Activated T-cell treated with anti-CD3 and anti-CD28 coated beads, Interleukin-2, amount 50 U/mL, for 24 hours (primary cell): ENCODE results near the gene FALEC.
"Not testable (repeated sequence)": the region's sequence is repeated elsewhere in the genome, so short reads cannot be mapped to it uniquely, and the experiment has no call there.

Source experiments
- DNase-seq: peaks from one replicate; pipeline ENCODE4 v3.0.0-alpha.2; 2020
- H3K27ac Mint-ChIP-seq: 2 replicates; pipeline ENCODE4 v1.8.0; 2020; ENCODE audit warnings: mild to moderate bottlenecking, mixed read lengths
- H3K27me3 Mint-ChIP-seq: 2 replicates; pipeline ENCODE4 v1.8.0; 2020; ENCODE audit warnings: mixed read lengths
- H3K36me3 Mint-ChIP-seq: 2 replicates; pipeline ENCODE4 v1.8.0; 2020; ENCODE audit warnings: low read depth, mixed read lengths
- H3K4me1 Mint-ChIP-seq: 2 replicates; pipeline ENCODE4 v1.8.0; 2020; ENCODE audit warnings: low read depth, mixed read lengths
- H3K4me3 Mint-ChIP-seq: 2 replicates; pipeline ENCODE4 v1.8.0; 2020; ENCODE audit warnings: mild to moderate bottlenecking, moderate library complexity, mixed read lengths
- H3K9me3 Mint-ChIP-seq: 2 replicates; pipeline ENCODE4 v1.8.0; 2020; ENCODE audit warnings: mixed read lengths

Gene FALEC

DNA sequence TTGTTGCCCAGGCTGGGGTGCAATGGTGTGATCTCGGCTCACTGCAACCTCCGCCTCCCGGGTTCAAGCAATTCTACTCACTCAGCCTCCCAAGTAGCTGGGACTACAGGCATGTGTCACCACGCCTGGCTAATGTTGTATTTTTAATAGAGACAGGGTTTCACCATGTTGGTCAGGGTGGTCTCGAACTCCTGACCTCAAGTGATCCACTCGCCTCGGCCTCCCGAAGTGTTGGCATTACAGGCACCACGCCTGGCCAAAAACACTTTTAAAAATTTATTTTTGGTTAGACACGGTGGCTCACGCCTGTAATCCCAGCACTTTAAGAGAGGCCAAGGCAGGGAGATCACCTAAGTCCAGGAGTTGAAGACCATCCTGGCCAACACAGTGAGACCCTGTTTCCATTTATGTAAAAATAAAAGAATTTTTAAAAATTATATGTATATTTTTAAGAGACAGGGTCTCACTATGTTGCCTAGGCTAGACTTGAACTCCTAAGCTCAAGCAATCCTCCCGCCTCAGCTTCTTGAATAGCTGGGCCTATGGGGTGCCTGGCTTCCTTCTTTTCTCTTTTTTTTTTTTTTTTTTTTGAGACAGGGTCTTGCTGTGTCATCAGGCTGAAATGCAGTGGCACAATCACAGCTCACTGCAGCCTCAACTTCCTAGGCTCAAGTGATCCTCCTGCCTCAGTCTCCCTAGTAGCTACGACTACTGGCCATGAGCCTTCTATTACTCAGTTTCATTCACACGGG is 49.9 kb downstream of the FALEC start:
- Mint-ChIP-seq H3K36me3 (peaks cover 28% of the 10 kb centered on the region), H3K4me3 (peak overlapping the region; percentile 24), H3K4me1 (peaks cover 90% of the 10 kb centered on the region), H3K27ac (peak overlapping the region; percentile 100)
- H3K9me3 Mint-ChIP-seq, H3K27me3 Mint-ChIP-seq, DNase-seq: not testable (repeated sequence)

DNA sequence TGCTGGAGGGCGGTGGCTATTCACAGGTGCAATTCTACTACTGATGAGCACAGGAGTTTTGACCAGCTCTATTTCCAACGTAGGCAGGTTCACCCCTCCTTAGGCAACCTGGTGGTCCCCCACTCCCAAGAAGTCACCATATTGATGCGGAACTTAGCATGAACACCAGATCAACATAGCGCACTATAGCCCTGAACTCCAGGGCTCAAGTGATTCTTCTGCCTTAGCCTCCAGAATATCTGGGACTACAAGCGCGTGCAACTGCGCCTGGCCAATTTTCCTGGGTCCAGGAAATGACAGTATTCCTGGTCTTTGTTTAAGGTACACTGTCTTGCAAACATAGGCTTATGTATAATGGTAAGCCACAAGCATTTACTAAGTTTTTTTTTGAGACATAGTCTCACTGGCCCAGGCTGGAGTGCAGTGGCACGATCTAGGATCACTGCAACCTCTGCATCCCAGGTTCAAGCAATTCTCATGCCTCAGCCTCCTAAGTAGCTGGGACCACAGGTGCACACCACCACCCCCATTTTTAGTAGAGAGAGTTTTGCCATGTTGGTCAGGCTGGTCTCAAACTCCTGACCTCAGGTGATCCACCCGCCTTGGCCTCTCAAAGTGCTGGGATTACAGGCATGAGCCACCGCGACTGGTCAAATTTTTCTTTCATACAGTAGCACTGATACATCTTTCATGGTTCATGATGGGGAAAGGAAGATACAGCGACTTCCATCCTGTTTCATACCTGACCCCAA is 51.2 kb downstream of the FALEC start:
- DNase-seq = no peak
- peaks cover 91% of the 10 kb centered on the region for H3K4me1 Mint-ChIP-seq
- no peaks in the 10 kb centered on the region for H3K9me3 Mint-ChIP-seq
- peak overlapping the region; percentile 99 for H3K27ac Mint-ChIP-seq
- peaks cover 40% of the 10 kb centered on the region for H3K36me3 Mint-ChIP-seq
- H3K4me3 Mint-ChIP-seq = peak overlapping the region; percentile 99
- H3K27me3 Mint-ChIP-seq = no peaks in the 10 kb centered on the region

DNA sequence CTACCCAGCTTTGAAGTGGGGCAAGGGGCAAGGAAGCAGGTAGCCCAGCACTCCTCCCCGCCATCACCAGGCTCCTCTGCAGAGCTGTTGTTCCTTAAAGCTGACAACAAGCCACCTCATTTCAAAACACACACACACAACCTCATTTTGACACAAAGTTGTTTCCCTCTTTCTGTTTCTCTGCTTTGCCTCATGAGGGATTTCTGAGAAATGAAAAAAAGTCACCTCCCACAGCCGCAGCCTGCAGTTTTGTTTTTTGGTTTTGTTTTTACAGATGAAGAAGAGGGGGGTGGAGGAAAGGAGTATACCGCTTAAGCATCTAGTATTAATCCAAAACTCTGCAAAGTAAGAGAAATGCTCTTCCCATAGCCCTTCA is 51.8 kb downstream of the FALEC start:
- DNase-seq = peak; percentile 70
- Mint-ChIP-seq H3K9me3 (no peaks in the 10 kb centered on the region), H3K27ac (peak overlapping the region; percentile 99), H3K4me1 (peaks cover 90% of the 10 kb centered on the region), H3K4me3 (peak overlapping the region; percentile 99), H3K36me3 (peaks cover 45% of the 10 kb centered on the region), H3K27me3 (no peaks in the 10 kb centered on the region)

DNA sequence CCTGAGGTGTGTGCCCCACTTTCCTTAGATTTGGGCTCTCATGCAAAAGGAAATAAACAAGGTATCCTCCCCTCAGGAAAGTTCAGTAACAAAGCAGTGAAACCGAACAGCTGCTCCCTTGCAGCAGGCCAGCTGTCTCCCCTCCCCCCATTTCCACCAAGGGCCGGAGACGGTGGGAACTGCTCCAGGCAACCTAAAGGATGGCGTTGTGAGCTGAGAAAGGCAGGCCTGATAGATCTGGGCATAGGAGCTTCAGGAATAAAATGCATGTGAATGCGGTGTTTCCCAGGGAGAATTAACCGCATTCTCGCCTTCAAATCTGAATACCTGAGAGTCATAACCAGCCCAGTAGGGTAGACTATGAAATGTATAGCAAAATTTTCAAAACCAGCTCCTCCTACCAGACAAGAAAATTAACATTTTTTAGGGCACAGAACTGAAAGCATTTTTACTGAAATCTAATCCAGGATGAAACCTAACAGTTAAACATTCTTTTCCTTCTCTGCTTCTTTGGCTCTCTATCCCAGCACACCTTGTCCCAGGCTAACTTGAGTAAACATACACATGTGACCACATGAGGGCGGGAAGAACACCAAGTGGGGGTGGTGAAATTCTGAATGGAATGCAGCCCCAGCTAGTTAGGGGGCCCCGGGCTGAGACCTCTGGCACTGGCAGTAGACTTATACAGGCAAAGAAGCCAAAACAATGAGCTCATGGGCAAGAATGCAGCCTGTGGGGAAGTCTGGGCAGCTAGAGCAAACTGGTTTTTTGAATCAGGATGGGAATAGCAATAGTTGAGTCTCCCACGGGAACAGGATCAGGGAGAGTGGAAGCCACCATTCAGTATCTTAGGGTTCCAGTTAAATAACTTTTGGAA is 52.4 kb downstream of the FALEC start:
- DNase-seq = peak; percentile 80
- Mint-ChIP-seq H3K9me3 (no peaks in the 10 kb centered on the region), H3K4me3 (peak overlapping the region; percentile 99), H3K27me3 (no peaks in the 10 kb centered on the region), H3K36me3 (peaks cover 51% of the 10 kb centered on the region), H3K4me1 (peaks cover 90% of the 10 kb centered on the region), H3K27ac (peak overlapping the region; percentile 99)

DNA sequence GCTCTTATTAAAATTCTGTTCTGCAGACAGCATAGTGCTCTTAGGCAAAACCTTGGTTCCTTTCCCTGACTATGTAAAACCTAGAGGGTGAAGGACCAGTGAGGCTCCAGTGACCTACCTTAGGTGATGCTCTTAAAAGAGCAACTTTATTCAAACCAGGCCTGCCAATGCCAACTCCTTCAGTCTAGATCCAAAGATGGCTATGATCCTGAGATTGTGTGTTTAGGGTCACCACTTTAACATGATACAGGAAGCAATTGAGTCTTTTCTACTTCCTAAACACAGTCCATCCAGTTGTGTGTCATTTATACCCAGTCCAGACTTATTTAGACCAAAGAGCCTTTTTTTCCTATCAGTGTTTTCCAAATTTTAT is 53.0 kb downstream of the FALEC start:
- no peak for DNase-seq
- peaks cover 90% of the 10 kb centered on the region for H3K4me1 Mint-ChIP-seq
- H3K9me3 Mint-ChIP-seq = no peaks in the 10 kb centered on the region
- H3K36me3 Mint-ChIP-seq = peaks cover 57% of the 10 kb centered on the region
- H3K4me3 Mint-ChIP-seq = peak overlapping the region; percentile 99
- no peaks in the 10 kb centered on the region for H3K27me3 Mint-ChIP-seq
- peak overlapping the region; percentile 99 for H3K27ac Mint-ChIP-seq

DNA sequence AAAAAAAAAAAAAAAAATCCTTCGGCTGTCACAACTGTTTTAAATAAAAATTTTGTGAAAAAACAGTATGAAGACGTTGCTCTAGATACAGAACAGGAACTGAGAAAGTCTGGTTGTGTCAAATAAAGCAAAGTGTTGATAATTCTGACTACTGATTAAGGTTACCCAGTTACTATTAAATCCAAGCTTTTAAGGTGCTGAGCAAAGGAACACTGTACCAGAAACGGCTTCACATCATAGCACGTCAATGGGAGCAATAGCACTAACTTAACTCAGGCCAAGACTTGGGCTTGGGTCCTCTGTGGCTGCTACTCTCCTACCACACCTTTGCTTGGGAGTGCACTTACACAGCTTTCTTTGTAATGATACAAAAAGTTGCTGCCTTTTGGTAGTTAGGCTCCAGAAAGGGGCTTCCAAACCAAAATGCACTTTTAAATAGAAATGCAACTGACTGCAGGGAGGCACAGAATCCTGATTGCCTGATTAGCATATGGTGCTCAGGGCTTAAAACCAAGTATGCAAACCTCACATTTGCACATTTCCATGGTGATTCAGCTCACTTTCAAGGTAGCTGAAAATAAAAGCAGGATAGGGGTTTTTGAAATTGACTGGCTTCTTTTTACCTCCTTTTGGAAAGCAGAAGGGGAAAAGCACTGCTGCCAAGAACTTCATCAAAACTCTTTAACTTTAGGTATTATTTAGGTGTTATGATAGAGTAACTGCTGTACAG is 57.5 kb downstream of the FALEC start:
- no peak for DNase-seq
- no peaks in the 10 kb centered on the region for H3K27me3 Mint-ChIP-seq

DNA sequence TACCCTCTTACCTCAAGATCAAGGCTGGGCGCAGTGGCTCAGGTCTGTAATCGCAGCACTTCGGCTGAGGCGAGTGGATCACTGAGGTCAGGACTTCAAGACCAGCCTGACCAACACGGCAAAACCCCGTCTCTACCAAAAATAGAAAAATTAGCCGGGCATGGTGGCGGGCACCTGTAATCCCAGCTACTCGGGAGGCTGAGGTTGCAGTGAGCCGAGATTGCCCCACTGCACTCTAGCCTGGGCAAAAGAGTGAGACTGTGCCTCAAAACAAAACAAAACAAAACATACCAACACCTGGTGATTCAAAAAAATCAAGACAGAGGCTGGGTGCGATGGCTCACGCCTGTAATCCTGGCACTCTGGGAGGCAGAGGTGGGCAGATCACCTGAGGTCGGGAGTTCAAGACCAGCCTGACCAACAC is 58.1 kb downstream of the FALEC start:
- Mint-ChIP-seq H3K36me3 (peaks cover 96% of the 10 kb centered on the region), H3K4me1 (peaks cover 63% of the 10 kb centered on the region), H3K4me3 (peak overlapping the region; percentile 99), H3K27ac (peak overlapping the region; percentile 99)
- DNase-seq, H3K27me3 Mint-ChIP-seq, H3K9me3 Mint-ChIP-seq: not testable (repeated sequence)

More for the DNA sequence above, 57.5 kb downstream of the FALEC start:
- Mint-ChIP-seq H3K4me3 (peak overlapping the region; percentile 99), H3K9me3 (no peaks in the 10 kb centered on the region), H3K27ac (peak overlapping the region; percentile 99), H3K4me1 (peaks cover 69% of the 10 kb centered on the region), H3K36me3 (peaks cover 90% of the 10 kb centered on the region)

DNA sequence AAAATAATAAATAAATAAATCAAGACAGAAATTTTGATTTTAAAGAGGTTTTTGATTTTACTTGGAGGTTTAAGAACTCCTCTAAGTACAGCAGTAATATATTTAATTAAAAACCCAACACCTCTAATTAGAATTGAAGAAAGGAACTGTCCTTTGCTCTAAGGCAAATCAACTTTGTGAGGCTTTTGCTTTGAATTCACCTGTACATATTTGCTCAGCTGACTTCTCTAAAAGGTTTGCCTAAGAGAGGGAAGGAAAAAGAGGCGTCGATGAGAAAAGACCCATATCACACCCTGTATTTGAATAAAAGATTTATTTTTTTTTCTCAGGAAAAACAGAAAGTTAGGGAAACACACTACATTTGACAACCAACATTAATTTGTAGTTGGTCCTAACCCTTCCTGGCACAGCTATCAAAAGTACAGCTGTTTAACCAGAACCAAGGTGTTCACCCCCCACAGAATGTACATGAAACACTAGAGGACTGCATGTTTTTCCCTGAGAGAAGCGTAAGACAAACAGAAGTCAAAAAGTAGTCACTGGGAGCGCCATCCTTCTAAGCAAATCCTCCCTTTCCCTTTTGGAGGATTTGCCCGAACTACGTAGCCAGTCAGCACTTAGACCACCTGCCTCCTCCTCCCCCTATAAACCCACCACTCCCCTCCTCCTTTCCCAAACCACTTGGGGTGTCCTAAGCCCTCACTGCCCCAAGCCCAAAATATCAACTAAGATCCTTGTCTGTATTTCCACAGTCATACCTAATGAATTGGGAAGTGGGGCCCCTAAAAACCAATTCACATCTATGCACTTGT is 58.9 kb downstream of the FALEC start:
- Mint-ChIP-seq H3K27me3 (no peaks in the 10 kb centered on the region), H3K9me3 (no peaks in the 10 kb centered on the region), H3K36me3 (peaks cover 99% of the 10 kb centered on the region), H3K4me1 (peaks cover 56% of the 10 kb centered on the region), H3K27ac (peak overlapping the region; percentile 99), H3K4me3 (peak overlapping the region; percentile 99)
- no peak for DNase-seq

DNA sequence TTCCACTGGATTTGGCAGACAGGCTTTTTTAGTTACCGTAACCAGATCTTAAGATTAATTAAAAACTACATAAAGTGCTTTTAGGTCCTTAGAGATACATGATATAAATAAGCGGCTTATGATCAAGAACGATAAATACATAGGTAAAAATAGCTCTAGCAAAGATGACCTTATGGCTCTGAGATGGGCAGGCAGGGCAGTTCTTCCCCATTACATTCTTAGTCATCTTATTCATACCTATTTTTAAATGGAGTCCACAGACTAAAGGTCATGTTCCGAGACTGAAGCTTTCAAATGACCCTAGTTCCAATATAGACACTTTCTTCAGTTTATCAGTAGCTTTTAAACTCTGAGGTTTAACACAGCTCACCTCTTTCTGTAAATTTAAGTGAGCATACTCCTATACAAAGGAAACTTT is 59.5 kb downstream of the FALEC start:
- no peak for DNase-seq
- Mint-ChIP-seq H3K4me3 (peak overlapping the region; percentile 99), H3K9me3 (no peaks in the 10 kb centered on the region), H3K4me1 (peaks cover 54% of the 10 kb centered on the region), H3K27me3 (no peaks in the 10 kb centered on the region), H3K36me3 (peaks cover 93% of the 10 kb centered on the region), H3K27ac (peak overlapping the region; percentile 99)

DNA sequence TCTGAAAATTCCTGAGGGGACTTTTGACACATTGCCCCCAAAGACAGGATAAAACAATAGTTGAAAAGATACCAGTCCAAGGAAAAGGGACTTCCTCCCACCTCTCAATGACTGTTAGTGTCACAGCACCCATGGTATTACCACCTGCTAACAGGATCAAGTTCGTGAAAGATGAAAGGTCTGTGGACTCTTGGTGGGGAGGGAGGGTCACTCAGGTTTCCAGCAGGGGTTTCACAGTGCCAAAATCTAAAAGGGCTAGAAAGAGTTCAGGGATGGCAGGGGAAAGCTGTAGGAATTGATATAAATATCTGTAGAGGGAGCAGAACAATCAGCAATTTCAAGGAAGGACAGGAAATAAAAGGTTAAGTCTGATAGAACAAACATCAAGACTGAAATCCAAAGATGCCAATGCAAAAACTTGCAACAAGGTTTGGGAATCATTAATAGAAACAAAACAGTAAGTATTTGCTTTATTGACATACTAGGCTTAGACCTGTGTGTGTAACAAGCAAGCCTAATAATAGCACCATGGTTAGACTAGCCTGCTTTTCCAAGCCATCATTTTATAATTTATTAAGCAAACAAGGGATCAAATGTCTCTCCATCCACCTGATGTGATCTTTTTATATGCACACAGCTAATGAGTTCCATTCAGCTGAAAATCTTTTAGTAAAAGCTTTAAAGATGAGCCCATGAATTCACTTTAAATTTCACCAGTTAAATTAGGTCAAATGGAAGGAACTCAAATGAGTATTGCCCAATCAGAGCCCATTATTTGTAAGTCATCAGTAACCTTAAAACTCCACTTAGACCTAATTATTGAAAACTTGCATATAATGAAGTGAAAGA is 60.2 kb downstream of the FALEC start:
- H3K27me3 Mint-ChIP-seq = no peaks in the 10 kb centered on the region
- H3K27ac Mint-ChIP-seq = peak overlapping the region; percentile 99
- H3K4me1 Mint-ChIP-seq = peaks cover 54% of the 10 kb centered on the region
- no peaks in the 10 kb centered on the region for H3K9me3 Mint-ChIP-seq
- peak overlapping the region; percentile 99 for H3K4me3 Mint-ChIP-seq
- peaks cover 87% of the 10 kb centered on the region for H3K36me3 Mint-ChIP-seq
- no peak for DNase-seq

DNA sequence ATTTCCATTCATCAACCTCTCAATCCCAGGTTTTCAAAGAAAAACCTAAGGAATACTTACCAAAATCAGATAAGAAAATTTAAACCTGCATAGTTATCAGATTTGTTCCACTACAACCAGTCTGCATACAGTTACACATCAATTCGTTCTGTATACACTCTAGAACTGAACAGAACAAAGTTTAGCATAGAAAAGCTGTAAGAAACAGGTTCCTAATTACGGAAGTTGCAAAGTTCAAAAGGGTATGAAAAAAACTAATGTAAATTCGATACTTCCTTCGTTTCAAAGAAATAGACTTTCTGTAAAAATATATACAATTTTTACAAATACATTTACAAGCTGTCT is 60.8 kb downstream of the FALEC start:
- DNase-seq = no peak
- Mint-ChIP-seq H3K9me3 (no peaks in the 10 kb centered on the region), H3K4me1 (peaks cover 52% of the 10 kb centered on the region), H3K36me3 (peaks cover 81% of the 10 kb centered on the region), H3K4me3 (peak overlapping the region; percentile 99), H3K27me3 (no peaks in the 10 kb centered on the region), H3K27ac (peak overlapping the region; percentile 99)

DNA sequence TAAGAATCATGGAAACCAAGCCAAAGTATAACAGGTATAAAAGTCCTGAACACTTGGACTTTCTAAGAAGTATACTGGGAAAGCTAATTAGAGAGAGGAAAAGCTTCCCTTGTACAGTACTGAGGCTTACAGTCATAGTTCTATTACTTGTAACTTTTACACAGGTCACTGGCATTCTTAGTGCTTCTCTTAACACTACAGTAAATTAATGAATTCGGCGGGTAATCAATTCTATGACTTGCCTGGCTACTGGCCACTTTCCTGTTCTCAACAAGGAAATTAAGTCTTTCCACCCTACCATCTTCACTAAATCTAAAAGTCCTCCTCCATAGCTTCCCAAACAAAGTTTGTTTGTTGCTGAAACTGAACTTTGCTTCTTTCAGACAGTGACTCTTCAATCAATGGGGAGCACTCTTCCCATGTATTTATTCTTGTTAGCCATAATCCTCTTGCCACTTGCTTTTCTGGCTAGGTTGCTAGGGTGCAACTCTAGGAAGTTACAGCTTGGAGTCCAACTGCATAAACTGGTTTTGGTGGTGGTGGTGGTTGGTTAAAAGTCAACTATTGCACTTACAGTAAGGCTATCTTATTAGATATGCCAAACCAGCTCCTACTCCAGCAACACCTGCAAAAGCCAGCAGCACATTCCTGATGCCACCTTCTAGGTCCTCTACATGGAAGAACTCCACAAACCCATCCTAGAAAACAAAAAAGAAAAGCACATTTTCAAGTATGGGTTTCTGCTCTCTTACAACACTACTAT is 61.4 kb downstream of the FALEC start:
- Mint-ChIP-seq H3K9me3 (no peaks in the 10 kb centered on the region), H3K36me3 (peaks cover 75% of the 10 kb centered on the region), H3K27ac (peak overlapping the region; percentile 99), H3K4me1 (peaks cover 50% of the 10 kb centered on the region), H3K27me3 (no peaks in the 10 kb centered on the region), H3K4me3 (peak overlapping the region; percentile 99)
- no peak for DNase-seq
